HG02884 (cell line): ENCODE measurements around the gene VWA8.
"Not testable (repeated sequence)": the region's sequence is repeated elsewhere in the genome, so short reads cannot be mapped to it uniquely, and the experiment has no call there.

Experiments
- ATAC-seq: cut with Tn5 transposase; IDR thresholded peaks from one replicate; pipeline ENCODE4 v1.9.1; 2021; ENCODE audit warnings: mild to moderate bottlenecking, moderate library complexity; ENCODE audit not compliant: unreplicated experiment

VWA8 gene

DNA sequence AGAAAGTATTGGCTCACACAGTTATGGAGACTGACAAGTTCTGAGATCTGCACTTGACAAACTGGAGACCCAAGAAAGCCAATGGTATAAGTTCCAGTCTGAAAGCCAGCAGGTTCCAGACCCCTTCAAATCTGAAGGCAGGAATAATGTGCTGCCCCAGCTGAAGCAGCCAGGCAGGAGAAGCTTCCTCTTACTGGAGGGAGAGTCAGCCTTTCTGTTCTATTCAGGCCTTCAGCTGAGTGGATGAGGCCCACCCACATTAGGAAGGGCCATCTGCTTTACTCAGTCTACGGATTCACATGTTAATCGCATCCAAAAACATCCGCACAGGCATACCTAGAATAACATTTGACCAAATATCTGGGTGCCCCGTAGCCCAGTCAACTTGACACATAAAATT, 8.2 kb upstream of the VWA8 start:
- no peak for ATAC-seq

DNA sequence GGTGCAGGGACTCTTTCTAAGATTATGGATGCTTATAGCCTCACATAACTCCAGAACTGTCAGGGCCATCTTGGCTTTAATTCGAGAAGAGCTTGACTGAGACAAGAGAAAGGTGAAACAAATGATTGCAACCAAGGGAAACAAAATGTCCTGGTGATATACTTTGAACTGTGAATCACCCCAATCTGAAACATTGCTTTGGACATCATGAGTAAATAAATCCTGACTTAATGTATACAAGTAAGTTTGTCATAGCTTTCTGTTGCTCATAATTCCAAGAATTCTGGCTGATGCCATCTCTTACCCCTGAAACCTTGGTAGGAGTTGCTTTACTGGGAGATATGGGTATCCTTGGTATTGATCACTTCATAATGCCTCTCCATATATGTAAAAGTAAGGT, 5.8 kb upstream of the VWA8 start:
- ATAC-seq = no peak

DNA sequence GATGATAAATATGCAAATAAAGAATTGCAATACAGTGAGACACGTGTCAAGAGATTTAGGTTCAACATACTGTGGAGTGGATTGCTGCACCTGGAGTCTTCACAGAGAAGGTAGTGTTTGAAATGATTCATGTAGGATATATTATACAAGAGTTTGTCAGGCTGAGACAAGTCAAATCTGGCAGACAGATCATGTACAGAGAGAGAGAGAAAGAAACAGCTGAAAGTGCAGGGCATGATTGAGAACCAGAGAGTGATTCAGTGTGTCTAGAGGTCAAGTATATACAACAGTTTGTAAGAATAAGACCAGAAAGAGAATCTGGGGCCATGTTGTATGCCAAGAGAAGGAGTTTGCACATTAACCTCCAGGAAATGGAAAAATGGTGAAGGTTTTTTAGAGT, 2.1 kb upstream of the VWA8 start:
- ATAC-seq = no peak

DNA sequence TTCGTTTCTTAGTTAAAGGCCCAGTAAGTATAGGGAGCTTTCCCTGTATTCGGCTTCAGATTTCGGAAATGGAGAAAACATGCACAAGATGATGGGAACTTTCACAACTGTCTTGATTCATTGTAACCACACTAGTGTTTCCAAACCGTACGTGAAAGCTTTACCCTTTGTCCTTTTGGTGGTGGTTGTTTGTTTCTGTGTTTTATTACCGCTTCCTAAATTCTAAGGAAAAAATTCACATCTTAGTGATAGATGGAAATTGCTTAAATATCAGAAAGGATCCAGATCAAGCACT, 504 bp upstream of the VWA8 start:
- no peak for ATAC-seq

DNA sequence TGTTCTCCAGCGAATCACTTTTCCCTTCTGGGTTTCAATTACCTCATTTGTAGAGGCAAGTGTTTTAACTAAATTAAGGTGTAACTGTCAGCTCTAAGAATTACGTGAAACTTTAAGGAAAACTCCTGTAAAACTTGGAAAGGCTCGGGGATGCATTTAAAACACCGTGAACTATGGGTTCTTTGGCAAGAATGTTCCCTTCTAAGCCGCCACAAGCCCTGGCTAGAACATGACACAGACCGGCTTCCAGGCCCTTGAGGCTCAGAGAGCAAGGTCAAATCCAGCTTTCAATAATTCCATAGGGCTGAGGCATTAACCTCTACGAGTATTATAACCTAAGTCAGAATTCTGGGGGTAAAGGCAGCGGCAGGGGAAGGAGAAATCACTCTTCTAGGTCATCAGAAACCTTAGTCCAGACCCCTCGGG, 685 bp downstream of the VWA8 start:
- no peak for ATAC-seq

DNA sequence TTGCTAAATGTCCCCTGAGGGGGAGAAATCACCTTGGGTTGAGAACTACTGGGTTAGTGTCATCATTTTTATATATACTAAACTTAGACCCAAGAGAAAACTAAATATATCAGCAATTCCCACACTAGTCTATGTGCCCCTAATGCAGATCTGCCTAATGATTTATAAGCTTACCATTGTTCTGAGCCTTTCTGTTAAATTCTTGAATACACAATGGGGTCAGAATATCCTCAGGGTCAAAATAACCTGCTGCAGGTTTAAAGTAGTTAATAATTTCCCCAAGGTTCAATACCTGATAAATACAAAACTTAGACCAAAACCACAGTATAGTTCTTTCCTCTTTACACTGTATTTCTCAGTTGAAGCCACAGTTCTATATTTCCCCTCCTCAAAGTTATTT, 4.6 kb downstream of the VWA8 start:
- no peak for ATAC-seq

DNA sequence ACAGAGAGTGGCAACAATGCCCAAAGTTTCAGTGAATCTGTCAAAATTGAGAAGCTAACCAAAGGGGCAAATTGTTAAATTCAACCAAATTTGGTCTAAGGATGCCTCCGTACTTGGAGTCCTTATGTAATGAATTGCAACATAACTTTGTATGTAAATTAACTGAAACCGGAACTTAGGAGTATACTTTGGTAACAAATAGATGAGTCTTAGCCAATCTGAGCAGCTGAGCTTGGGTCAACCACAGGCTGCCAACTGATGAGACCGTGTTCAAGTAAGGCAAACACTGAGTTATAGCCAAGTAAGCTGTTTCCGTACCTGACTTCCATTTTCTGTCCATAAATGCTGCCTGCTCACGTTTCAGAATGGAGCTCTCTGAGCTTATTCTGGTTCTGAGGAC, 5.3 kb downstream of the VWA8 start:
- no peak for ATAC-seq

DNA sequence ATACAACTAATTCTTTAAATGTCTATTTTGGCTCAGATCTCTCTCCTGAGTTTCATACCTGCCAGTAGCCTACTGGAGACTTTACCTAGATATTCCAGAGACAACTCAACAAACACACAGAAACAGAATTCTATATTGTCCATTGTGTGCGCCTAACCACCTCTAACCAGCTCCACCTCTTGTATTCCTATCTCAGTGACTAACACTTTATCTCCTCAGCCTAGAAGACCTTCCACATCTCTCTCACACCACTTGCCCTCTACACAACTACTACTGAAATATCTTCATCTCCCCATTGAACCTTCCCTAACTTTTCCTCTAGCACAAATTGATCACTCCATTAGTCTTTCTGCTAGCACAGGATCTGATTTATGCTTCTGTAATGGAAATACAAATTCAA, 6.7 kb downstream of the VWA8 start:
- no peak for ATAC-seq

DNA sequence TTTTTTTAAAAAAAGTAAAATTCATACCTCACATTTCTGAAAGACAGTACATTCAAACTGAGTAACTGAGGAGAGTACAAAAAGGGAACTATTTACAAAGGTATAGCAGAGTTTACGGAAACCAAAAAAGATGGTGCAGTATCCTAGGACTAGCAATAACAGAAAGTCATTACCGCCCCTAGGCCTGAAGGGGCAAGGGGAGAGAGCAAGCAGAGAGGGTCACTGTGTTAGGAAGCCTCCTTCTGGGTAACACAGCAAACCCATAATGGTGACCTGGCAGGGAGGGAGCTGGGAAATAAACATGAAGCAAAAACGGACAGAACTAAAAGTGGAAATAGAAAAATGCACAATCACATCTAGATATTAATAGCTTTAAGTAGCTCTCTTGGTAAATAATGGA, 8.2 kb downstream of the VWA8 start:
- ATAC-seq = no peak

DNA sequence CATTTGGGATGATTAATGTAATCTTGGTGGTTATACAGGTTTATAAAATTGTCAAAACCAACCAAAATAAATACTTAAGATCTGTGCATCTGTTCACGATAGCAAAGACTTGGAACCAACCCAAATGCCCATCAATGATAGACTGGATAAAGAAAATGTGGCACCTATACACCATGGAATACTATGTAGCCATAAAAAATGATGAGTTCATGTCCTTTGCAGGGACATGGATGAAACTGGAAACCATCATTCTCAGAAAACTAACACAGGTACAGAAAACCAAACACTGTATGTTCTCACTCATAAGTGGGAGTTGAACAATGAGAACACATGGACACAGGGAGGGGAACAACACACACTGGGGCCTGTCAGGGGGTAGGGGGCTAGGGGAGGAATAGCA, 11.8 kb downstream of the VWA8 start:
- not testable (repeated sequence) for ATAC-seq

DNA sequence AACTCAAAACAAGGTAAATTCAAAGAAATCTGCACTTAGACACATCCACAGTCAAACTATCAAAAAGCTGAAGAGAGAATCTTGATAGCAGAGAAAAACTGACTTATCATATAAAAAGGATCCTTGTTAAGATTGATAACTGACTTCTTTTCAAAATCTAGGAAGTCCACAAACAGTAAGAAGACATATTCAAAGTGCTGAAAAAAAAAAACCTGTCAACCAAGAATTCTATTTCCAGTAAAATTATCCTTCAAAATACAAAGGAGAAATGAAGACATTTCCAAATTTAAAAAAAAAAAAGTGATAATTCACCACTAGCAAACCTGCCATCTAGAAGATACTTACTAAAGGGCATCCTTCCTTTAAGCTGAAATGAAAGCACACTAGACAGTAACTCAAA, 15.0 kb downstream of the VWA8 start:
- ATAC-seq = no peak

DNA sequence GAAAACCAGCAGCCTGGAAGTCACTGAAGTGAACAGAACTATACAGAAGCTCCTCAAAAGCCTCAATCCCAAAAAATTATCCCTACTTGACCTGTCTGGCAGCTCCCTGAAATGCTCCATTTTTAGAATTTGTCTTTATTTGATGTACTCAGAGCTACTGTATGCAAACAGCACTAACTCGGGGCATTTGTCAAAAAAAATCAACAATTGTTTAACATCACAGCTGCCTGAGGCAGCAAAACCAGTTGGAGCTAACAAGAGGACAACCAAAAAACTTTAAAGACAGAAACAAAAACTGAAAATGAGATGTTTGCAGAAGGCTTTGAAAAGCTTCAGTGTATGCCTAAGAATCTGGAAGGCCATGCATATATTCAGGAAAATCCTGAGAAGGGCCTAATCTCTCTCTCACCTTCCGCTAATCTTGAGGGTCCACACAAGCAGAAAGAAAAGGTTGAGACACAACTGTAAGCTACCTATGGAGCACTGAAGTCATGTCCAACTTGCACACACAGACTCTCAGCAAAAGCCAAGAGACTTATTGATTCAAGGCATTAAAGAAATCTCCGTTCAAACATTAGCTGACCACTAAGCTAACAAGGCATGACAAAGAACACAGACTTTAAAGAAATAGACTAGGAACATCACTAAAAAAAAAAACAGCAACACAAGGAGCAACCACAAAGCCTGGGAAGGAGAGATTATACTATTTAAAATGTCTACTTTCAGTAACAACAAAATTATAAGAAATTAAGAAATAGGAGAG, 16.1 kb downstream of the VWA8 start:
- no peak for ATAC-seq

DNA sequence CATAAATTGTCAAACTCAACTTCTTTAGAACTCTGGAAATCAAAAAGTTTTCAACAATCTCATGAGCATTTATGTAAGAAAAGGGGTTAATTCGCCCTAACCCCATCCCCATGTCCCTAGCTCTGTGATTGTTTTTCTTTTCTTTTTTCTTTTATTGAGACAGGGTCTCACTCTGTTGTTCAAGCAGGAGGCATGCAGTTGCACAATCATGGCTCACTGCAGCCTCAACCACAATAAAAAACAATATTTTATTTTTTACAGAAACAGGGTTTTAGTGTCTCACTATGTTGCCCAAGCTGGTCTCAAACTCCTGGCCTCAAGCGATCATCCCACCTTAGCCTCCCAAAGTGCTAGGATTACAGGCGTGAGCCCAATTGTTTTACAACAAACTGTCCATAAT, 16.7 kb downstream of the VWA8 start:
- no peak for ATAC-seq

DNA sequence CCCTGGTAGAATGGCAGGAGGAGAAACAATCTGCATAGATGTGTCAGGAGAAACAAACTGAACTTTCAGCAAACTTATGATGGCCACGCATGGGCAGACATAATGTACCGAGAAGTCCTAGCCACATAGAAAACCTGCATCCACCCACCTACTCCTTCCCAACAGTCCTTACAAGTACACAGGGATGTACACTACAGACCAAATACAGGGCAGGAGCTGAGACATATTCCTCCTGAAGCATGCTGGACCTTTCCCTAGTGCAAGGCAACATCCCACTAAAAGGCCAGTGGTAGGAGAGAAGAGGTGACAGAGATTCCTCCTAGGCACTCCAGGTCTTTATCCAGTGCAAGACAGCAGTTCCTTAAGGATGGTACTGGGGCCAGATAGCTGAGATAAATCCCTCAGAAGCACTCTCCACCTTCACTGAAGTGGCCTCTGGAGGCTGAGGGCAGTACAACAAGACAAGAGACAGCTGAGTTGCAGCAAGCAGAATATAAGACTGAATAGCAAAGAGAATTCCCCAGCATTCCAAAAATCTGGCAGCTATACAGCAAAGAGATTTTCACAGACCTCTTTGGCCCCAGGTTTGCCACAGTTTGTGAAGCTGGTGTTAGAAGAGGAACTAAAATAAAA, 18.3 kb downstream of the VWA8 start:
- ATAC-seq = no peak

DNA sequence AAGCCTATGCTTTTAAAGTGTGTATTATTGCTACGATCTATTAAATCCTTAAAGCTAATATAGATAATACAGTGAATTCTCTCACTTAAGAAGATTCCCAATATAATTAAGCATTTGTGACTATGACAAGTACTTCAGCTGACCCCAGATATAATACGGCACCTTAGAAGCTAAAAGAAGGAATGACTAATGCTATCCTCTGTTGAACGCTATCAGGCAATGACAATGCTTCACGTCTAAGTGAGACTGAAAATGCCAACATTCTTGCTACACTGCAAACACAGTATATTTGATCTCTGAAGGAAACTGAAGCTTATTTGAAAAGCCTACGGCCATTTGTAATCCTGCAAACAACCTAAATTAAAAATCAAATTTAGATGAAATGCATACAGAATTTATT, 19.7 kb downstream of the VWA8 start:
- no peak for ATAC-seq

DNA sequence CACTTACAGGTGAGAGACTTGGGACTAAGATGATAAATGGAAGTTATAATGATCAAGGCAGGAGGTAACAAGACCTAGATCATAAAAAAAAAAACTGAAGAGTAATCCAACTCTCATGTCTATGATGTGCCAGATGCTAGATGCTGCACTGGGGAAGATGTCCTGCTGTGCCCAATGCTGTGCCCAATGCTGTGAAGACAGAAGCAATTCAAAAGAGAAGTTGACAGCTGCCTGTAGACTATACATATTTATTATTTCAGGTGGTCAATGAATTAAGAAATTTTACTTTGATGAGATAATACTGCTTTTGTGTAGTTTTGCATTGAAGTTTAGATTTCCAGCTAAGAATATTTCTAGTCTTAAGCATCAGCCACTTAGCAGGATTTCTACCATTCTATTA, 21.5 kb downstream of the VWA8 start:
- ATAC-seq = no peak

DNA sequence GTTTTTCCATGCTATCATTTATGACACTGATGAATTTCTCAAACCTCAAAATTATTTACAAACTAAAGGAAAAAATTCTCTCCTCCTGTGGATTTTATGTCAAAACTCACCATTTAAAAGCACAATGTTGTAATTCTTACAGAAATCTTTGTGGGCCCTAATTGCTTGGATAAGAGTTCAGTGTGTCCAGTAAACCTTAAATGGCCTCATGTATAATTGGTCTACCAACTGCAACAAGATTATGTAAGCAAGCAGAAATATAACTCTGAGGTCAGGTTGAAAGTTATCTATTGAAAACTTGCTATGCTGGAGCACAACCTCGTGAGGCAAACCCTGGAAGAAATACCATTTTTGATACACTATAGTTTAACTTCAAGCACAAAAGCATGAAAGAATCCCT, 22.0 kb downstream of the VWA8 start:
- no peak for ATAC-seq

DNA sequence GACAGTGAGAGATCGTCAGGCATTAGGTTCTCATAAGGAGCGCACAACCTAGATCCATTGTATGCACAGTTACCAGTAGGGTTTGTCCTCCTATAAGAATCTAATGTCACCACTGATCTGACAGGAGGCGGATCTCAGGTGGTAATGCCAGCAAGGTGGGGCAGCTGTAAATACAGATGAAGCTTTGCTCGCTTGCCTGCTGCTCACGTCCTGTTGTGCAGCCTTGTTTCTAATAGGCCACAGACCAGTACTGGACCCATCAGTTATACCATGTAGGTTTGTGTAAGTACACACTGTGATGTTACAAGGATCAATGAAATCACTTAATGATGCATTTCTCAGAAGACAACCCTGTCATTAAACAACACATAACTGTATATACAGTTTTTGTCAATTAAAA, 23.5 kb downstream of the VWA8 start:
- no peak for ATAC-seq

DNA sequence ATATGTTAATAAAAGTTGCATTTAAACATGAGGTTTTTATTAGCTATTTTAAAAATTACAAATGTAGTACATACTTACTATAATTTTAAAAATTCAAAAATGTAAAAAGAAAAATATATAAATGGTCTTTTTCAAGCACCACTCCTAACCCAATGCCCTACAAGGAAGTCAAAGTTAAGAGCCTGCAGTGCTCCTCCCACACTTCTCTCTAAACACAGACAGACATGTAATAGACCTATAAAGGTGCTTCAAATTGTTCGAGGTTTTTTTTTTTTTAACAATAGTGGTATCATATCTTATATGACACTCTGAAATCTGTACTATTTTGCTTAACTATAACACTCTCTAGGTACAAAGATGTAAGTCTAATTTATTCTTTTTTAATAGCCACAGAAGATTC, 25.4 kb downstream of the VWA8 start:
- ATAC-seq = no peak

DNA sequence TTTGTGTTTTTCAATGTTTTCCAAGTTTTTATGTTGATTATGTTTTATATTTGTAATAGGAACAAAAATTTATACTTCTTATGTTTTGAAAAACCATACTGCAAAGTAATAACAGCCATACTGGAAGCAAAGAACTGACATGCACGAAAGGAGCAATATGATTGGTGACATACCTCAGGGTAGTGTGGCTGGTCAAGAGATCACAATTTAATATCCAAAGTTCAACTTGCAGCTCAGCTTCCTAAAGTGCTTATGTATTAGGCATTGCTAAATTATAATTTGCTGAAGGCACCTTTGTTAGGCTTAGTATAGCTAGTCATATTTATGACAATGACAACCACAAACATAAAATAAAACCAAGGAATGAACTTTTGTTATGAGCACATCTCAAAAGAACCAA, 25.9 kb downstream of the VWA8 start:
- ATAC-seq = no peak

DNA sequence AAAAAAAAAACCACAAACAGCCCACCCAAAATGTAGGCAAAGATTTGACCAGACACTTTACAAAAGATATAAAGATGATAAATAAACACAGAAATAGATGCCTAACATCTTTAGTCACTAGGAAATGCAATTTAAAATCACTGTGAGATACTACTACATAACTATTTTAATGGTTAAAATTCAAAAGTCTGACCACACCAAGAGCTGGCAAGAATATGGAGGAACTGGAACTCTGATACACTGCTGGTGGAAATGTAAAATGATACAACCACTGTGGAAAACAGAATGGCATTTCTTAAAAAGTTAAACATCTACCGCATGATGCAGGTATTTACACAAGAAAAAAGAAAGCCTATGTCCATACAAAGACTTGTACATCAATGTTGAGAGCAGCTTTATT, 26.8 kb downstream of the VWA8 start:
- ATAC-seq = no peak

DNA sequence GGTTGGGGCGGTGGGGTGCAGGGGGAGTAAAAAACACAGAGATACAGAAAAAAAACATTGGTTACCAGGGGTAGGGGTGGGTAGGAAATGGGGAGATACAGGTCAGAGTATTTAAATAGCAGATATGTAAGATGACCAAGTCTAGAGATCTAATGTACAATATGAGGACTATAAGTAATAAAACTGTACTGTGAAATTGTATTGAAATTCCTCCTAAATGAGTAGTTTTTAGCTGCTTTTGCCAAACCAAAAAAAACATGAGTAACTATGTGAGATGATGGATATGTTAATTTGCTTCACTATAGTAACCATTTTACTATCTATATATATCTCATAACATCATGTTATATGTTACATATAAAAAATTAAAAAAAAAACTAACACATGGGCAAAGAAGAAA, 29.6 kb downstream of the VWA8 start:
- ATAC-seq = no peak

DNA sequence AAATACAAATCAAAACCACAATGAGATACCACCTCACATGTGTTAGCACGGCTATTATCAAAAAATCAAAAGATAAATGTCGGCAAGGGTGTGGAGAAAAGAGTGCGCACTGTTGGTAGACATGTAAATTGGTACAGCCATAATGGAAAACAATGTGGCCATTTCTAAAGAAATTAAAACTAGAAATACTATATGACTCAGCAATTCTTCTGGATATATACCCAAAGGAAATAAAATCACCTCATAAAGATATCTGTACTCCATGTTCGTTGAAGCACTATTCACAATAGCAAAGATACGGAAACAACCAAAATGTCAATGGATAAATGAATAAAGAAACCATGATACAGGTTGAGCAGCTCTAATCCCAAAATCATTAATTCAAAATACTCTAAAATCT, 30.8 kb downstream of the VWA8 start:
- ATAC-seq = no peak
